Activated CD8-positive, alpha-beta memory T cell treated with anti-CD3 and anti-CD28 coated beads for 1 hour (primary cell): ENCODE results near the gene PRLR.
"Not testable (repeated sequence)": the region's sequence is repeated elsewhere in the genome, so short reads cannot be mapped to it uniquely, and the experiment has no call there.

Experiments used
- DNase-seq, 2 donors: peaks; one replicate each; pipeline ENCODE4 v3.0.0-alpha.2; 2020; ENCODE audit warnings: low read depth in 1 of 2; ENCODE audit errors: extremely low read depth in 1 of 2

Gene PRLR

DNA sequence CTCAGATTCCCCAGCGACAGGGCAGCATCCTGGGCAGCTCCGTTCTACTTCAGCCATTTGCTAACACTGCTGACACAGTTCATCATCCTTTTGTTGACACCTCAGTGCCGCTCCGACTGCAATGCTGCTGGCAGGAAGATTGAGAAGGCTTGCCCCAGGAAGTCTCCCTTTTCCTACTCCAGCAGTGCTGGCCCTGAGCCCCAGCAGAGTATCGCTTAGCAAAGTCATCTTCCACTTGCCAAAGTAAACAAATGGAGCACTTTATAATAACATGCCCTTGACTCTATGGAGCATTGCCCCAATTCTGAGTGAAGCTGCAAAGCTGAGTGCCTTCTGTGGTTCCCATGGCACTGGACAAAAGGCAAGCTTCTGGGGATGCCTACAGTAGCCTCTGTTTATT is 32.2 kb downstream of the PRLR start:
- no peak for DNase-seq

DNA sequence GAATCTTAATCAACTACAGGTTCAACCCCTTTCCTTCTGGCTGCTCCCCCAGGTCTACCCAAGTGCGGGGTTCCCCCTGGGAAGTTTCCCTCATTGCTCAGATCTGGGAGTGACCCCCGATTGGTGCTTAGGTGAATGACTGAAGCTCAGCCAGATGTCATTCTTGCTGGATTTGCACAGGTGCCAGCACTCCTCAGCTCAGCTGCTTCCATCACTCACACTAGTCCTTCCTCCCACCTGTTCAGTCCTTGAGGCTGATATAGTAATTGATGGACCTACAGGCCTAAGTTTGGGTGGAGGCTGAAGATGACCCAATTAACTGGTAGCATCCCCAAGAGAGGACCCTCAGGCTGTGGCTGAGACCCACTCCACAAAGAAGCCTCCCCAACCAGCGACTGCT is 32.9 kb downstream of the PRLR start:
- no peak for DNase-seq

- no peak for DNase-seq
These were observed 34.8 kb downstream of the PRLR start for GRCh38 chr5:35195472-35195852.

- no peak for DNase-seq
These were observed 35.4 kb downstream of the PRLR start for GRCh38 chr5:35194635-35195471.

- no peak for DNase-seq
These were observed 37.8 kb downstream of the PRLR start for GRCh38 chr5:35192506-35192905.

GRCh38 chr5:35189801-35190200 is 40.5 kb downstream of the PRLR start:
- not testable (repeated sequence) for DNase-seq

- DNase-seq = no peak
These were observed 42.2 kb downstream of the PRLR start for GRCh38 chr5:35188031-35188457.

DNA sequence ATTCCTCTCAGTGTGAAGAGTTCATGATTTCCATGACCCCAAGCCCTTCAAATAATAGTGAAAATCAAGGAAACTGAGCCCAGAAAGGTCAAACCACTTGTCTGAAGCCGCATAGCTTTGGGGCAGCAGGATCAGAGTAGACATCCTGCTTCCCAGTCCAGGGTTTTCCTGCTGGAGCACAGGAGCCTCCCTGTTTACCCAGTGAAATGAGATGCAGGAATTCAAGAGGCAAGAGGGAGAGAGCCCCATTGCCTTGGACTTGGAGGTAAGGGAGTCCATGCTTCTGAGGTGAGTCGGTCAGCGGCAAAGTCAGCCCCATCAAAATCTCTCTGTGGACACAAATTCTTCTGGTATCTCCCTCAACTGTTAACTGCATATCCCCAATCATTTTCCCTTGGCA is 42.7 kb downstream of the PRLR start:
- DNase-seq = not testable (repeated sequence)

- no peak for DNase-seq
These were observed 43.5 kb downstream of the PRLR start for GRCh38 chr5:35186749-35187148.

DNA sequence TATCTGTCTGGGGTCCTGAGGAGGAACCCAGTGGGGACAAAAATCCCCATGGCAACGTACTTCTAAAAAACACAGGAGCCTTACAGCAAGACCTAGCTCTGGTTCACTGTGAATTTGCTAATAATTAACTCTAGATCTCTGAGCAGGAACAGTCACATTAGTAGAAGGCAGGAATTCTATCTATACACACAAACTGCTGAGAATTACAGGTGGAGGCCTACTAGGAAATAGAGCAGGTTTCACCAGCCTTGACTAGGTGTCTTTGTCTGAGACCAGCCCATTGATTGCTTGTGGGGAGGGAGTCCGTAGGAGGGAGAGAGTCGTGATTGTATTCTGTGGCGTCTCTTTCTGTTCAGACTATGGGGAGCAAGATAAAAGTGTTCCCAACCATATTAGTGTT is 44.8 kb downstream of the PRLR start:
- DNase-seq = no peak

- no peak for DNase-seq
These were observed 46.7 kb downstream of the PRLR start for GRCh38 chr5:35183556-35183955.

DNA sequence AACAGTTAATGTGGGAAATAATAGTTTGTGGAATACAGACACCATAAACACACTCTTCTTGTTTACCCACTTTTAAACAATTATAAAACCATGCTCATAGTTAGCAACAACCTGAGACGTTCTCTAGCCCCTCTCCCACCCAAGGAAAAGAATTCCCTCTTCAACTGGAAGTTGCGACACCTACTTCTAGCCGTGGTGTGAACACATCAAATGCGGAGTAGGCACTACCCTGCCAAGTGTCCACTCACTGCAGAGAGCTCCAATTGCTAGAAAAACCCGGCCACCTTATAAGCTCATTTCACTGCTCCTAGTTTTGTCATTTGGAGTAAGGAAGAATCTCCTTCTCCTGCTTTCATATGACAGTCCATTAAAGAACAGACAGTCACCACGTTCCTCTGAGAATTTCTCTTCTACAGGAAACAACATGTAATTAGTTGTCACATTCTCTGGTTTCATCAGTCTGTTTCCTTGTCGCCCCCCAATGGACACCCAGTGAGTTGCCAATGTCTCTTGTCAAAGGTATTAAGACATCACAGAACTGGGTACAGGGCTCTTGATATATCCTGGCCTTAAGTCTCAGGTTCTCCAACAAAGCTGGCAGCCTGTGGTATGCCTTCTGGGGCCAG is 47.3 kb downstream of the PRLR start:
- DNase-seq = no peak

- no peak for DNase-seq
These were observed 47.8 kb downstream of the PRLR start for GRCh38 chr5:35182486-35182885.

DNA sequence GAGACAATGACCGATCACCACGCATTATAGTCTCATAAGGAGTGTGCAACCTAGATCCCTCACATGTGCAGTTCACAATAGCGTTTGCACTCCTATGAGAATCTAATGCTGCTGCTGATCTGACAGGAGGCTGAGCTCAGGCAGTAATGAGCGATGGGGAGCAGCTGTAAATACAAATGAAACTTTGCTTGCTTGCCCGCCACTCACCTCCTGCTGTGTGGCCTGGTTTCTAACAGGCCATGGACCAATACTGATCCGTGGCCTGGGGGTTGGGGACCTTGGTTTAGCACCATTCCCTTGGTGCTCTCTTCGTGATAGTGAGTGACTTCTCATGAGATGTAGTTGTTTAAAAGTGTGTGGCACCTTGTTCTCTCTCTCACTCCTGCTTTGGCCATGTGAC is 50.2 kb downstream of the PRLR start:
- no peak for DNase-seq

GRCh38 chr5:35177783-35178182 is 52.5 kb downstream of the PRLR start:
- no peak for DNase-seq

DNA sequence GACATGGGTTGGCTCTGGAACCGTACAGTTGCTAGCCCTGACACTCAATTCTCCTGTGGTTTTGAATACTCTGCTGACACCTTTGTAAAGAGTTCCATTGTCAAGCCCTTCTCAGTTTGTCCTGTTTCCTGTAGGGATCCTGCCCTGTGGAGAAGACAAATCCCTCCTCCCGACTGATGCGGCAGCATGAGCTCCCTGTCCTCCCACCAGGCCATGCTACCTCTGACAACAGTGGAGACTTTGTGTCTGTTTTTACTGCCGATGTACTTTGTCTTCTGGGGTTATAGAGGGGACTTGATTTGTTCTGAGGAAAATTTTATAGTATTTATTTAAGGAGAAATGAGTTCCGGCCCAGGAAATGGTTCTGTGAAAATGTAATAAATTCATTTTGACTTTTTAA is 57.8 kb downstream of the PRLR start:
- no peak for DNase-seq

DNA sequence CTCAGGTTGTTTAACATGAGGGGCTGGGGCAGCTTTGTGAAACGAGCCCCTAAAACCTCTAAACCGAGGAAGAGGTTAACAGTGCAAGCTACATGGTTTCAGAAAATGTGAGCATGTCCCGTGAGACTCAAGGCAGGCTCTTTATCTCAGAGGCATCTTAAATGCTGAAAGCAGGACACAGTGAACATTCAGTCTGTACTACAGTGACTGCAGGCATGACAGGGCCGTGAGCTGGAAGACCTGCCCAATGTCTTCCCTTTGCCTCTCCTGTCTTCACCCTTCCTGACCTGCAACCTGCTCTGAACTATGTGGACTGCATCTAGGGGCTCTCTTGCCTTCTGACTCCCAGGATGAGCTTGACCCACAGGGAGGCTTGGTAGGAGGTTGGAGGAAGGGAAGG is 58.3 kb downstream of the PRLR start:
- no peak for DNase-seq

DNA sequence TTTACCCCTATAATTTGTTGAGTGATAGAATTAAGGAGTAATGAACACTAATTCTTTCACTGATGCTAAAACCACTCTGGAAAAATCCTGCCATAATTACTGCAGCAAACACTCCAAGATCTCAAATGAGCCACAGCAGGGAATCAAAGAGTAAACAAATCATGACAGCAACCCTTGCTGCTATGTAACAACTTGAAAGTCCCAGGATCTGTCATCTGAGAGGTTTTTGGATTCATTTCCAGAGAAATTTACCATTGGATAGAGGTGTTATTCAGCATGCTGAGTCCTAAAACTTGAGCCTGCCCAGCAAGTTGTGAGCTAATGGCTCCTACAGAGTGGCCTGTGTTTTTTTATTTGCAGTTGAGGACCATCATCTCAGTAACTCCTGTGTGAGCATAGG is 59.2 kb downstream of the PRLR start:
- DNase-seq = no peak

DNA sequence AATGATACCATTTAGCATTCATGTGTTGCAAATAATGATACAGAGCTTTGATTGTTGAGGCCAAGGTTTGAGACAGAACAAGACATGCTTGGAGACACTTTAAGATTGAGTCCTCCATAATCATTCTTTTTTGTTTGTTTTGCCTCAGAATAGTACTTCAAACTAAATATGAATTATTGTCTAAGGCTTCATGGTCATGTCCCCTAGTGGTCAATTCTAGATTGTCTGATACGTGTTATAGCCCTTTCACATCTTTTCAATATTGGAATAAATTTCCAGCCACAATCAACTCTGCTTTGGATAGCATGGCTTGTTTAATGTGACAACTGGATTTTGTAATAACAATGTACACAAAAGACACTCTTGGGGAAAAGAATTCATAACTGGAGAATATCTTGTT is 64.2 kb downstream of the PRLR start:
- DNase-seq = no peak

DNA sequence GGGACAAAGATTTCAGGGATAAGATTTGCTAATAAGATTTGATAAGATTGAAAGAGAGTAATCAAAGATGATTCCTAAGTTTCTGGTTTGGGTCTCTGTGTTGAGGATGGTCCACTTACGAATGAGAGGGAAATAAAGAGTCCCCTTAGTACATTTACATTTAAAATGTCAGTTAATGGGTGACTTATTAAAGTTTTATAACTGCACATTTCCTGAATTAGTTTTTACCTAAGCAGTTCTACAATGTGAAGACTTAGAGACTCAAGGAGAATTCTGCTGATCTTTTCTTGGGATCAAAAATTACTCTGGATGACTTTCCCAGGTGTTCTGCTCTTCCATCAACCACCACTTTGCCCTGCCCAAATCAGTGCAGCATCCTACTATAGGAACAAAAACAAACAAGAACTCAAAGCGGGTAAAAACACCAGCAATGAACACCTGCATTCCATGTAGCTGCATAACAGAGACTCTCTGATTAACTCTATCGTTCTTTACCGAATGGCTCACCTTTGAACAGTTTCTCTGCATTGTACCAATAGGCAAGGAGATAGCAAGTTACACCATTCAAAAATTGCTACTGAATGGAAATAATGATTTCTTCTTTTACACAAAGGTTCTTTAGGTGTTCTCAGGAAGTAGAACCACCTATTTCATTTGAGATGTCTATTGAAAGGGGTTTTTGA is 65.3 kb downstream of the PRLR start:
- no peak for DNase-seq

- DNase-seq = no peak
These were observed 66.6 kb downstream of the PRLR start for GRCh38 chr5:35163710-35164033.
